Mucosa of descending colon (tissue), 3 donors: ENCODE data around the gene FGD4. TPM values are rescaled to one million over a fixed set of nuclear protein-coding genes. Genes with fewer than 3 reads are reported as not detected.

ENCODE experiments used
- ATAC-seq: fragments of 200-7000 bp; cut with Tn5 transposase; one replicate; pipeline ENCODE4 v1.9.1; 2020; ENCODE audit warnings: mild to moderate bottlenecking, moderate library complexity
- DNase-seq, 3 donors: peaks; one replicate each; pipeline ENCODE4 v3.0.0-alpha.2; 2020
- H3K36me3 ChIP-seq: fragments of 200-600 bp; one replicate; pipeline ENCODE4 v1.8.0; 2021; ENCODE audit warnings: low read depth, mild to moderate bottlenecking
- H3K4me1 ChIP-seq: fragments of 200-600 bp; one replicate; pipeline ENCODE4 v1.8.0; 2021; ENCODE audit warnings: low read depth, mild to moderate bottlenecking
- H3K4me3 ChIP-seq: fragments of 200-600 bp; one replicate; pipeline ENCODE4 v1.8.0; 2021; ENCODE audit warnings: mild to moderate bottlenecking
- H3K9me3 ChIP-seq: fragments of 200-600 bp; one replicate; pipeline ENCODE4 v1.8.0; 2021; ENCODE audit warnings: mild to moderate bottlenecking
- intact Hi-C, 2 donors: fragments of 100-400 bp; cut with DNase I in 1 of 2; cut with micrococcal nuclease in 1 of 2; formaldehyde crosslinking; loops; one replicate each; pipeline versions ENCODE4 v1.11.0 to v1.11.1; 2022; cut with DNase I, micrococcal nuclease
- total RNA-seq, 3 donors: library from RNA; stranded (reverse); fragmentation: NEBNext Ultra II Directional in 2 of 3; extraction: Animal tissue kit (Norgen Biotek cat#: 25700) in 2 of 3; gene quantifications; one replicate each; pipeline versions ENCODE4 v1.2.1 to v1.2.4, GENCODE V29; 2021 to 2023
- TF ChIP-seq, protein P1 (sequence below): fragments of 200-600 bp; IDR thresholded peaks from one replicate; pipeline ENCODE4 v1.8.0; 2022; ENCODE audit warnings: antibody characterized with exemption, mild to moderate bottlenecking
- donor health status: DM: no; HTN: no; CAD: no; lungs with moderate emphysema.
- donor health status: DM: no; HTN: no; CAD: no.
- donor health status: DM: no; HTN: yes; CAD: no.

Gene FGD4
- total RNA-seq, 3 donors from 2014 or later: 31.5 to 66.7 (median 51.7) TPM

DNA sequence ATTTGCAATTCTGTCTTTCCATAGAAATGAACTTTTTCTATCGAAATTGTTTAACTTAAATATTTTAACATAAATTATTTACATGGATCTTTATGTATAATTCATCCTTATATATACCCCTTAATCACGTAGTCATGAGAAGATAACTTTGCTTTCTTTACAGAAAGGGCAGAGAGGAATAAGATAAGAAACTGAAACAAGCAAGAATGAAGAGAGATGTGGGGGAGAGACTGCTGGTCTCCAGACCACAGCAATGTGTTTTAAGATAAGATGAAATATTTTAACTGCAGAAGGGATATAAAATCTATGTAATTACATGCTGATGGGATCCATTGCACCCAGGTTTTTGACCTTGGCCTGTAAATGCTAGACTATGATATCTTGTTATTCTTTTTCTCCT lies 245.1 kb downstream of the FGD4 start:
- no peaks in the 10 kb centered on the region for H3K9me3 ChIP-seq
- no peak overlapping the region for H3K4me3 ChIP-seq
- H3K36me3 ChIP-seq: no peaks in the 10 kb centered on the region
- TF ChIP-seq, protein P1, sequence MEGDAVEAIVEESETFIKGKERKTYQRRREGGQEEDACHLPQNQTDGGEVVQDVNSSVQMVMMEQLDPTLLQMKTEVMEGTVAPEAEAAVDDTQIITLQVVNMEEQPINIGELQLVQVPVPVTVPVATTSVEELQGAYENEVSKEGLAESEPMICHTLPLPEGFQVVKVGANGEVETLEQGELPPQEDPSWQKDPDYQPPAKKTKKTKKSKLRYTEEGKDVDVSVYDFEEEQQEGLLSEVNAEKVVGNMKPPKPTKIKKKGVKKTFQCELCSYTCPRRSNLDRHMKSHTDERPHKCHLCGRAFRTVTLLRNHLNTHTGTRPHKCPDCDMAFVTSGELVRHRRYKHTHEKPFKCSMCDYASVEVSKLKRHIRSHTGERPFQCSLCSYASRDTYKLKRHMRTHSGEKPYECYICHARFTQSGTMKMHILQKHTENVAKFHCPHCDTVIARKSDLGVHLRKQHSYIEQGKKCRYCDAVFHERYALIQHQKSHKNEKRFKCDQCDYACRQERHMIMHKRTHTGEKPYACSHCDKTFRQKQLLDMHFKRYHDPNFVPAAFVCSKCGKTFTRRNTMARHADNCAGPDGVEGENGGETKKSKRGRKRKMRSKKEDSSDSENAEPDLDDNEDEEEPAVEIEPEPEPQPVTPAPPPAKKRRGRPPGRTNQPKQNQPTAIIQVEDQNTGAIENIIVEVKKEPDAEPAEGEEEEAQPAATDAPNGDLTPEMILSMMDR: no peak
- no peak for ATAC-seq
- H3K4me1 ChIP-seq: no peaks in the 10 kb centered on the region
- intact Hi-C loops: no loop called here
- no peak for DNase-seq

DNA sequence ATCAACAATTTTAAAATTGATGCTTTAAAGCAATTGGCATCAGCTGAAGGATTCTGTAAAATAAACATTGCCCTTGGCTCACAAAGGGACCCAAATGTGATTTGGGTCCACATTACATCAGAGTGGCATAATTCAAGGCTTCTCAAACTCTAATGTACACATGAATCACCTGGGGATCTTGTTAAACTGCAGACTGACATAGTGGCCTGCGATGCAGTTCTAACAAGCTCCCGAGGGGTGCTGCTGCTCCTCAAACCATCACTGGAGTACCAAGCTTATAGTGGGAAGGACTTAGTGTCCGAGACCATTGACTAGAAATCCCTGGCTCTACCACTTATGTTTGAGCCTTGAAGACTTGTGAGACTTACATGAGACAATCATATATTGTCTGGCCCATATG lies 247.9 kb downstream of the FGD4 start:
- Histone ChIP-seq H3K36me3 (no peaks in the 10 kb centered on the region), H3K4me3 (no peak overlapping the region), H3K9me3 (no peaks in the 10 kb centered on the region), H3K4me1 (no peaks in the 10 kb centered on the region)
- DNase-seq (no peak), ATAC-seq (no peak)
- TF ChIP-seq, protein P1: no peak
- intact Hi-C loops: no loop called here

DNA sequence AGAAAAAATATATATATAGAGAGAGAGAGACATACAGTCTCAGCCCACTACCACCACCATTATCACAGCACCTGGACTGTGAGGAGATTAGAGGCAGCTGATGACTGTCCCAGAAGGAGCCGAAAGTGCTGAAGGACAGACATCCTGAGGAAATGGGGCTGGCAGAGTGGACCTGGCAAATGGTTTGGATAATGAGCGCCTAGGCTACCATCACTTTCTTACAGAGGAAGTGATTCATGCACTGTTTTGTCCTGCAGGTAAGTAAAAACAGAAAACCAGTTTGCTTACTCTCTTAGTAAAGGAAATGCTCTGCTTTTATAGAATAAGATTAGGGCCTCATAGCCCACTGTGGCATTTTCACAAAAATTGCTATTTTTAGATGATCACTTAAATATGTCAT lies 251.2 kb downstream of the FGD4 start:
- TF ChIP-seq, protein P1: no peak
- intact Hi-C loops: loop anchor here in 1 of 2 donors (10.0 kb wide), 1 partner anchor 286 kb away; no protein-coding TSS in a partner anchor
- no peak for ATAC-seq

DNA sequence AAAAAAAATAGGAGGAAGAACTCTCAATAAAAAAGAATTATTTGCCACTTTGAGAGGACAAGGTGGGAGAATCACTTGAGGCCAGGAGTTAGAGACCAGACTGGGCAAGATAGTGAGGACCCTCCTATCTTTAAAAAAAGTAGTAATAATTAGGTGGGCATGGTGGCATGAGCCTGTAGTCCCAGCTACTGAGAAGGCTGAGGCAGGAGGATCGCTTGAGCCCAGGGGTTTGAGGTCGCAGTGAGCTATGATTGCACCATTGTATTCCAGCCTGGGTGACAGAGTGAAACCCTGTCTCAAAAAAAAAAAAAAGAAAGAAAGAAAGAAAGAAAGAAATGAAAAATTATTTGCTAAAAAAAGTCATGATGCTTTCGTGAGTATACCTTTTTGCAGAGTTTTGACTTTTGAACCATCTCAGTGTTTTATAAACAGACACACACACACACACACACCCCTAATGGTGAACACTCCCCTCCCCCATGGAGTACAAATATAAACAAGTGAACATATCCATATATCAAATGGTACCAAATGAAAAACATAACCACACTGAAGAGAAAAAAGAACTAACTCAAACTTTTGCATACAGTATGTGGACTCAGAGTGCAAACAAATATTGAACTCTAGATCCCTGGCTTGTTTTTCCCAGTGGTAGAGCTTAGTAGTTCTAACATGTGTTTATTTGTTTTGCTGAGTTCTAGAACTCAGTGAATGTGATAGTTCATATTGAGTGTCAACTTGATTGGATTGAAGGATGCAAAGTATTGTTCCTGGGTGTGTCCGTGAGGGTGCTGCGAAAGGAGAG lies 252.0 kb downstream of the FGD4 start:
- no peak for DNase-seq
- ATAC-seq: no peak
- H3K36me3 ChIP-seq: no peaks in the 10 kb centered on the region
- H3K4me3 ChIP-seq: no peak overlapping the region
- intact Hi-C loops: loop anchor here in 1 of 2 donors (10.0 kb wide), 1 partner anchor 287 kb away; no protein-coding TSS in a partner anchor
- TF ChIP-seq, protein P1: no peak
- no peaks in the 10 kb centered on the region for H3K9me3 ChIP-seq
- no peaks in the 10 kb centered on the region for H3K4me1 ChIP-seq

More for the DNA sequence above, 251.2 kb downstream of the FGD4 start:
- no peaks in the 10 kb centered on the region for H3K36me3 ChIP-seq
- no peak overlapping the region for H3K4me3 ChIP-seq
- DNase-seq: no peak
- H3K4me1 ChIP-seq: no peaks in the 10 kb centered on the region
- H3K9me3 ChIP-seq: no peaks in the 10 kb centered on the region

DNA sequence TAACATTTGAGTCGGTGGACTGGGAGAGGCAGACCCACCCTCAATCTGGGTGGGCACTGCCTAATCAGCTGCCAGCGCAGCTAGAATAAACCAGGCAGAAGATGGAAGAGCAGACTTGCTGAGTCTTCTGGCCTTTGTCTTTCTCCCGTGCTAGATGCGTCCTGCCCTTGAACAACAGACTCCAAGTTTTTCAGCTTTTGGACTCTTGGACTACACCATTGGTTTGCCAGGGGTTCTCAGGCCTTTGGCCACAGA lies 252.5 kb downstream of the FGD4 start:
- ATAC-seq: no peak
- DNase-seq: no peak
- Histone ChIP-seq H3K4me1 (no peaks in the 10 kb centered on the region), H3K4me3 (no peak overlapping the region), H3K36me3 (no peaks in the 10 kb centered on the region), H3K9me3 (no peaks in the 10 kb centered on the region)
- TF ChIP-seq, protein P1: no peak
- intact Hi-C loops: loop anchor here in 1 of 2 donors (10.0 kb wide), 1 partner anchor 287 kb away; no protein-coding TSS in a partner anchor
